Immature natural killer cell (primary cell): Measurements from ENCODE around the gene ZNF213. TPM values are rescaled to one million over a fixed set of nuclear protein-coding genes. Genes with fewer than 3 reads are reported as not detected.
A peak's percentile ranks its signal among the peaks of the same experiment; 100 is the strongest.

Experiments
- DNase-seq, 3 donors: peaks; one replicate each; pipeline ENCODE4 v3.0.0; 2022; ENCODE audit warnings: mixed read lengths in 1 of 3
- H3K27ac Mint-ChIP-seq, 6 donors: one replicate each; pipeline ENCODE4 v1.8.0; 2020; ENCODE audit warnings: mixed read lengths in 6 of 6, mild to moderate bottlenecking in 5 of 6, inconsistent platforms in 4 of 6, moderate library complexity in 3 of 6
- H3K27me3 Mint-ChIP-seq, 3 donors: one replicate each; pipeline ENCODE4 v1.8.0; 2020 to 2021; ENCODE audit warnings: low read depth in 3 of 3, mild to moderate bottlenecking in 3 of 3, mixed read lengths in 3 of 3, moderate library complexity in 3 of 3, inconsistent platforms in 1 of 3
- H3K36me3 Mint-ChIP-seq, 3 donors: one replicate each; pipeline ENCODE4 v1.8.0; 2020; ENCODE audit warnings: mixed read lengths in 3 of 3, inconsistent platforms in 2 of 3, mild to moderate bottlenecking in 2 of 3
- H3K4me1 Mint-ChIP-seq, 2 donors: one replicate each; pipeline ENCODE4 v1.8.0; 2020; ENCODE audit warnings: inconsistent platforms in 2 of 2, mild to moderate bottlenecking in 2 of 2, mixed read lengths in 2 of 2, moderate library complexity in 1 of 2
- H3K4me3 Mint-ChIP-seq, 5 donors: one replicate each; pipeline ENCODE4 v1.8.0; 2020; ENCODE audit warnings: mild to moderate bottlenecking in 5 of 5, mixed read lengths in 5 of 5, inconsistent platforms in 3 of 5, moderate library complexity in 3 of 5
- H3K9me3 Mint-ChIP-seq, 6 donors: one replicate each; pipeline ENCODE4 v1.8.0; 2020; ENCODE audit warnings: mild to moderate bottlenecking in 6 of 6, mixed read lengths in 6 of 6, inconsistent platforms in 4 of 6, moderate library complexity in 3 of 6
- polyA plus RNA-seq, 3 donors: library from polyadenylated mRNA; unstranded; fragments of 300-500 nt; fragmentation: Illumina TruSeq; gene quantifications; one replicate each; pipeline ENCODE4 v1.2.3, GENCODE V29; 2021

Gene ZNF213
- polyA plus RNA-seq, 3 donors from 2014 or later, result 1.7 to 4.5 (median 2.4) TPM

- Mint-ChIP-seq H3K36me3 (peaks cover 5 to 10% (median 6%) of the 10 kb centered on the region in 3 donors), H3K4me3 (no peak overlapping the region), H3K27ac (no peak overlapping the region), H3K4me1 (no peaks in the 10 kb centered on the region), H3K27me3 (peaks cover 0 to 2% (median 0%) of the 10 kb centered on the region in 3 donors), H3K9me3 (no peaks in the 10 kb centered on the region)
- DNase-seq, result no peak
Measured at GRCh38 chr16:3143189-3143588, 8.4 kb downstream of the ZNF213 start.

GRCh38 chr16:3143598-3144320, 8.9 kb downstream of the ZNF213 start:
- Mint-ChIP-seq H3K27ac (no peak overlapping the region), H3K4me1 (peaks cover 0 to under 1% of the 10 kb centered on the region in 2 donors), H3K4me3 (no peak overlapping the region), H3K27me3 (peaks cover 0 to 2% (median 0%) of the 10 kb centered on the region in 3 donors), H3K36me3 (peaks cover 5 to 10% (median 6%) of the 10 kb centered on the region in 3 donors), H3K9me3 (no peaks in the 10 kb centered on the region)
- no peak for DNase-seq

- DNase-seq, result no peak
- Mint-ChIP-seq H3K9me3 (no peaks in the 10 kb centered on the region), H3K36me3 (peaks cover 5 to 6% (median 6%) of the 10 kb centered on the region in 3 donors), H3K4me1 (peaks cover 5% of the 10 kb centered on the region in 2 donors), H3K27ac (no peak overlapping the region), H3K27me3 (peaks cover 0 to 2% (median 0%) of the 10 kb centered on the region in 3 donors), H3K4me3 (no peak overlapping the region)
Measured at GRCh38 chr16:3144321-3144983, 9.6 kb downstream of the ZNF213 start.

GRCh38 chr16:3145151-3145550, 10.3 kb downstream of the ZNF213 start:
- Mint-ChIP-seq H3K4me3 (no peak overlapping the region), H3K36me3 (peaks cover 5 to 6% (median 6%) of the 10 kb centered on the region in 3 donors), H3K27ac (no peak overlapping the region), H3K27me3 (peaks cover 5 to 7% (median 5%) of the 10 kb centered on the region in 3 donors), H3K9me3 (no peaks in the 10 kb centered on the region), H3K4me1 (peaks cover 9 to 11% of the 10 kb centered on the region in 2 donors)
- DNase-seq, result no peak

- H3K9me3 Mint-ChIP-seq, result no peaks in the 10 kb centered on the region
- H3K4me3 Mint-ChIP-seq, result no peak overlapping the region
- H3K27ac Mint-ChIP-seq, result no peak overlapping the region
- H3K36me3 Mint-ChIP-seq, result peaks cover 5 to 6% (median 6%) of the 10 kb centered on the region in 3 donors
- DNase-seq, result no peak
- H3K4me1 Mint-ChIP-seq, result peaks cover 11 to 15% of the 10 kb centered on the region in 2 donors
- H3K27me3 Mint-ChIP-seq, result peaks cover 9 to 12% (median 10%) of the 10 kb centered on the region in 3 donors
Measured at GRCh38 chr16:3145660-3146059, 10.8 kb downstream of the ZNF213 start.

GRCh38 chr16:3147046-3147756, 12.4 kb downstream of the ZNF213 start:
- Mint-ChIP-seq H3K4me1 (peaks cover 21 to 30% of the 10 kb centered on the region in 2 donors), H3K27ac (no peak overlapping the region), H3K4me3 (no peak overlapping the region), H3K9me3 (no peaks in the 10 kb centered on the region), H3K27me3 (peaks cover 19 to 23% (median 19%) of the 10 kb centered on the region in 3 donors), H3K36me3 (peaks cover 3 to 4% (median 3%) of the 10 kb centered on the region in 3 donors)
- no peak for DNase-seq

- Mint-ChIP-seq H3K27ac (no peak overlapping the region), H3K4me1 (peaks cover 26 to 36% of the 10 kb centered on the region in 2 donors), H3K4me3 (no peak overlapping the region), H3K36me3 (no peaks in the 10 kb centered on the region), H3K27me3 (peaks cover 24 to 28% (median 25%) of the 10 kb centered on the region in 3 donors), H3K9me3 (no peaks in the 10 kb centered on the region)
- DNase-seq, result no peak
Measured at GRCh38 chr16:3147757-3148104, 12.9 kb downstream of the ZNF213 start.

- Mint-ChIP-seq H3K36me3 (no peaks in the 10 kb centered on the region), H3K9me3 (no peaks in the 10 kb centered on the region), H3K4me3 (peak overlapping the region; percentile 65 to 94 (median 86)), H3K27me3 (peaks cover 26 to 30% (median 27%) of the 10 kb centered on the region in 3 donors), H3K4me1 (peaks cover 28 to 39% of the 10 kb centered on the region in 2 donors), H3K27ac (peak overlapping the region in 5 of 6 donors; percentile 20 to 92 (median 57))
- DNase-seq, result no peak
Measured at GRCh38 chr16:3148256-3149192, 13.7 kb downstream of the ZNF213 start.

GRCh38 chr16:3149193-3149530, 14.3 kb downstream of the ZNF213 start:
- peaks cover 26 to 32% (median 28%) of the 10 kb centered on the region in 3 donors for H3K27me3 Mint-ChIP-seq
- no peak for DNase-seq
- H3K36me3 Mint-ChIP-seq, result no peaks in the 10 kb centered on the region
- H3K27ac Mint-ChIP-seq, result peak overlapping the region in 5 of 6 donors; percentile 20 to 92 (median 57)
- H3K9me3 Mint-ChIP-seq, result no peaks in the 10 kb centered on the region
- H3K4me3 Mint-ChIP-seq, result peak overlapping the region; percentile 65 to 94 (median 86)
- H3K4me1 Mint-ChIP-seq, result peaks cover 29 to 39% of the 10 kb centered on the region in 2 donors

GRCh38 chr16:3149630-3150345, 15.0 kb downstream of the ZNF213 start:
- peak; percentile 56 to 58 (median 56) for DNase-seq
- H3K27ac Mint-ChIP-seq, result peak overlapping the region; percentile 72 to 92 (median 88)
- H3K27me3 Mint-ChIP-seq, result peaks cover 26 to 33% (median 28%) of the 10 kb centered on the region in 3 donors
- H3K4me1 Mint-ChIP-seq, result peaks cover 30 to 39% of the 10 kb centered on the region in 2 donors
- peak overlapping the region; percentile 84 to 94 (median 88) for H3K4me3 Mint-ChIP-seq
- no peaks in the 10 kb centered on the region for H3K9me3 Mint-ChIP-seq
- H3K36me3 Mint-ChIP-seq, result no peaks in the 10 kb centered on the region

GRCh38 chr16:3150346-3151218, 15.8 kb downstream of the ZNF213 start:
- Mint-ChIP-seq H3K36me3 (no peaks in the 10 kb centered on the region), H3K4me1 (peaks cover 32 to 44% of the 10 kb centered on the region in 2 donors), H3K27me3 (peaks cover 26 to 33% (median 28%) of the 10 kb centered on the region in 3 donors), H3K4me3 (peak overlapping the region; percentile 88 to 96 (median 93)), H3K27ac (peak overlapping the region; percentile 72 to 95 (median 88)), H3K9me3 (no peaks in the 10 kb centered on the region)
- peak; percentile 96 to 97 (median 96) for DNase-seq

GRCh38 chr16:3152027-3152276, 17.1 kb downstream of the ZNF213 start:
- Mint-ChIP-seq H3K36me3 (no peaks in the 10 kb centered on the region), H3K4me3 (peak overlapping the region; percentile 78 to 90 (median 82)), H3K9me3 (no peaks in the 10 kb centered on the region), H3K27me3 (peaks cover 28 to 33% (median 30%) of the 10 kb centered on the region in 3 donors), H3K27ac (peak overlapping the region; percentile 85 to 93 (median 88)), H3K4me1 (peaks cover 32 to 45% of the 10 kb centered on the region in 2 donors)
- DNase-seq, result peak in 2 of 3 donors; percentile 35 to 36
